Measurements from ENCODE around the gene TENT5A.

Gene TENT5A

DNA sequence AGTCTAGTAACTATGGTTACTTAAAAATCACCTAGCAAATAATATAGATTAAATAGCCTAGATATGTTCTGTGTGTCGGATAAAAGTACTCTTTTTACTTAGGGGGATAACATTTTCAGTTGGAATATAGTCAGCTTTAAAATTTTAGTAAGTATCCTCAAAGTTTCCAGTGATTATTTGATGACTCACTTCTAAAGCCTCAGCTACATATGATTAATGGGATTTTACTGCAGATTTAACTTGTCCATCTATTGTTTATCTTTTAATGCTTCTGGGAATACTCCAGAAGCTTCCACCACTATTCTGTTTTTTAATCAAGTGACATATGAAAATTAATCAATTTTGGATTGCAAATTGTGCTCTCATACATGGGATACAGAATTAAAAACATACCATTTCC, 8.7 kb upstream of the TENT5A start:
- no peaks in the 10 kb centered on the region for H3K9me3 ChIP-seq (ENCODE audit: low read depth, low read length)
- H3K27ac ChIP-seq, result no peak overlapping the region; the same call in 1 of the 2 replicates
- H3K36me3 ChIP-seq (ENCODE audit: insufficient read depth, low read length), result no peaks in the 10 kb centered on the region
- TF ChIP-seq FOXP2 (optimal IDR thresholded peaks at IDR 0.05; ENCODE audit: control extremely low read depth, extremely low read length, insufficient read depth) (no peak), POLR2AphosphoS5 (IDR thresholded peaks at IDR 0.05; ENCODE audit: borderline replicate concordance, low read depth, low read length) (no peak), EZH2 (IDR thresholded peaks at IDR 0.05) (no peak)
- H3K4me3 ChIP-seq, result no peak overlapping the region
- H3K9ac ChIP-seq (ENCODE audit: insufficient read length), result no peak overlapping the region
- no peak for DNase-seq (ENCODE audit: low read depth, low spot score)

DNA sequence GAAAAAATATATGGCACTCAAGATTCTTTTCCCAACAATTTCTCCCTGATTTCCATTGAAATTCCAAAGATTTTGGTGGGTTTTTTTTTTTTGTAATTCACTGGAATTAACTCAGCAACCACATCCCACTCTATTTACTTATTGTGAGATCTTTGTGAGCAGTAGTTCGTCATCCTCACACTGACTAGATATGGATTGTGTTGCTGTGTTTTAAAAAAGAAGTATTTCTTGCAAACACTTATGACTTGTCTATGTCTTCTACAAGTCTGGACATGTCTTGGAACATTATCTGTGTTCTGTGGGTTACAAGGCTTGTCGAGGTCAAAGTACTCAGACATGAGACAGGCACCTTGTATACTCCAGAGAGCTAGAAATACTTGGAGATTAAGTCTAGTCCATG, 7.3 kb upstream of the TENT5A start:
- Histone ChIP-seq H3K36me3 (ENCODE audit: insufficient read depth, low read length) (no peaks in the 10 kb centered on the region), H3K4me3 (no peak overlapping the region), H3K9me3 (ENCODE audit: low read depth, low read length) (no peaks in the 10 kb centered on the region), H3K9ac (ENCODE audit: insufficient read length) (no peak overlapping the region), H3K27ac (no peak overlapping the region)
- TF ChIP-seq POLR2AphosphoS5 (IDR thresholded peaks at IDR 0.05; ENCODE audit: borderline replicate concordance, low read depth, low read length) (no peak), FOXP2 (optimal IDR thresholded peaks at IDR 0.05; ENCODE audit: control extremely low read depth, extremely low read length, insufficient read depth) (no peak), EZH2 (IDR thresholded peaks at IDR 0.05) (no peak)
- DNase-seq (ENCODE audit: low read depth, low spot score), result no peak

GRCh38 chr6:81758221-81758620, 5.7 kb upstream of the TENT5A start:
- Histone ChIP-seq H3K4me3 (no peak overlapping the region), H3K27ac (no peak overlapping the region), H3K9ac (ENCODE audit: insufficient read length) (no peak overlapping the region), H3K36me3 (ENCODE audit: insufficient read depth, low read length) (no peaks in the 10 kb centered on the region), H3K9me3 (ENCODE audit: low read depth, low read length) (no peaks in the 10 kb centered on the region)
- TF ChIP-seq EZH2 (IDR thresholded peaks at IDR 0.05) (no peak), FOXP2 (optimal IDR thresholded peaks at IDR 0.05; ENCODE audit: control extremely low read depth, extremely low read length, insufficient read depth) (no peak), POLR2AphosphoS5 (IDR thresholded peaks at IDR 0.05; ENCODE audit: borderline replicate concordance, low read depth, low read length) (no peak)
- no peak for DNase-seq (ENCODE audit: low read depth, low spot score)

- H3K27ac ChIP-seq, result no peak overlapping the region
- TF ChIP-seq EZH2 (IDR thresholded peaks at IDR 0.05) (no peak), POLR2AphosphoS5 (IDR thresholded peaks at IDR 0.05; ENCODE audit: borderline replicate concordance, low read depth, low read length) (no peak), FOXP2 (optimal IDR thresholded peaks at IDR 0.05; ENCODE audit: control extremely low read depth, extremely low read length, insufficient read depth) (no peak)
- H3K9ac ChIP-seq (ENCODE audit: insufficient read length), result no peak overlapping the region
- no peak for DNase-seq (ENCODE audit: low read depth, low spot score)
- no peaks in the 10 kb centered on the region for H3K9me3 ChIP-seq (ENCODE audit: low read depth, low read length)
- H3K4me3 ChIP-seq, result no peak overlapping the region
- H3K36me3 ChIP-seq (ENCODE audit: insufficient read depth, low read length), result no peaks in the 10 kb centered on the region
These were observed 4.2 kb upstream of the TENT5A start for GRCh38 chr6:81756690-81757089.

- Histone ChIP-seq H3K9ac (ENCODE audit: insufficient read length) (no peak overlapping the region), H3K4me3 (no peak overlapping the region), H3K27ac (no peak overlapping the region), H3K36me3 (ENCODE audit: insufficient read depth, low read length) (no peaks in the 10 kb centered on the region), H3K9me3 (ENCODE audit: low read depth, low read length) (no peaks in the 10 kb centered on the region)
- no peak for TF ChIP-seq POLR2AphosphoS5 (IDR thresholded peaks at IDR 0.05; ENCODE audit: borderline replicate concordance, low read depth, low read length)
- no peak for TF ChIP-seq EZH2 (IDR thresholded peaks at IDR 0.05)
- no peak for TF ChIP-seq FOXP2 (optimal IDR thresholded peaks at IDR 0.05; ENCODE audit: control extremely low read depth, extremely low read length, insufficient read depth)
- DNase-seq (ENCODE audit: low read depth, low spot score), result no peak
These were observed 3.1 kb upstream of the TENT5A start for GRCh38 chr6:81755551-81755950.

DNA sequence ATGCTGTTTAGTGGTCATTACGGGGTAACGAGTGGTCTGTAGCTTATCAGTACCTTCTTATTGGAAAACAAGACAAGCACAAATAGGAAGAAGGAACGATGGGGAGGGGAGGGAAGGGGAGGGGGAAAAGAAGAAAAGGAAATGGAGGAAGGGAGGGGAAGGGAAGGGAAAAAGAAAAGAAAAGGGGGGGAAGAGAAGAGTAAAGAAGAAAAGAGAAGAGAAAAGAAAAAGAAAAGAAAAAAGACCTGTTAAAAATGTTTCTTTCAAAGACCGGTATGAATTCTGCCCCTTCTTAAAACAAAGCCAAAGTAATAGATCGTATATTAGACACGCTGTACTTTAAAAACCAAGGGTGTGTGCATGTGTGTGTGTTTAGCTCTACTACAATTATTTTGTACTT, 2.4 kb upstream of the TENT5A start:
- Histone ChIP-seq H3K4me3 (no peak overlapping the region), H3K36me3 (ENCODE audit: insufficient read depth, low read length) (peaks cover 3% of the 10 kb centered on the region), H3K9ac (ENCODE audit: insufficient read length) (no peak overlapping the region), H3K27ac (no peak overlapping the region), H3K9me3 (ENCODE audit: low read depth, low read length) (no peaks in the 10 kb centered on the region)
- no peak for DNase-seq (ENCODE audit: low read depth, low spot score)
- TF ChIP-seq POLR2AphosphoS5 (IDR thresholded peaks at IDR 0.05; ENCODE audit: borderline replicate concordance, low read depth, low read length) (no peak), EZH2 (IDR thresholded peaks at IDR 0.05) (no peak), FOXP2 (optimal IDR thresholded peaks at IDR 0.05; ENCODE audit: control extremely low read depth, extremely low read length, insufficient read depth) (no peak)

- DNase-seq (ENCODE audit: low read depth, low spot score), result no peak
- Histone ChIP-seq H3K36me3 (ENCODE audit: insufficient read depth, low read length) (peaks cover 11% of the 10 kb centered on the region), H3K9ac (ENCODE audit: insufficient read length) (no peak overlapping the region), H3K9me3 (ENCODE audit: low read depth, low read length) (no peaks in the 10 kb centered on the region), H3K27ac (no peak overlapping the region), H3K4me3 (no peak overlapping the region)
- TF ChIP-seq EZH2 (IDR thresholded peaks at IDR 0.05) (no peak), POLR2AphosphoS5 (IDR thresholded peaks at IDR 0.05; ENCODE audit: borderline replicate concordance, low read depth, low read length) (no peak), FOXP2 (optimal IDR thresholded peaks at IDR 0.05; ENCODE audit: control extremely low read depth, extremely low read length, insufficient read depth) (no peak)
These were observed 1.5 kb upstream of the TENT5A start for GRCh38 chr6:81753711-81754577.

- Histone ChIP-seq H3K9ac (ENCODE audit: insufficient read length) (no peak overlapping the region), H3K9me3 (ENCODE audit: low read depth, low read length) (no peaks in the 10 kb centered on the region), H3K36me3 (ENCODE audit: insufficient read depth, low read length) (peaks cover 16% of the 10 kb centered on the region), H3K4me3 (peak overlapping the region; percentile 100), H3K27ac (no peak overlapping the region)
- DNase-seq (ENCODE audit: low read depth, low spot score), result no peak
- TF ChIP-seq FOXP2 (optimal IDR thresholded peaks at IDR 0.05; ENCODE audit: control extremely low read depth, extremely low read length, insufficient read depth) (no peak), POLR2AphosphoS5 (IDR thresholded peaks at IDR 0.05; ENCODE audit: borderline replicate concordance, low read depth, low read length) (peak; percentile 26; the same call in 1 of the 2 replicates), EZH2 (IDR thresholded peaks at IDR 0.05) (no peak)
These were observed 635 bp upstream of the TENT5A start for GRCh38 chr6:81752921-81753710.

Measured in SK-N-MC (cell line).